GM18868 (cell line): ENCODE results near the gene PINLYP.

Experiments used
- ATAC-seq: cut with Tn5 transposase; IDR thresholded peaks from one replicate; pipeline ENCODE4 v1.9.1; 2021; ENCODE audit warnings: mild to moderate bottlenecking, moderate library complexity; ENCODE audit not compliant: unreplicated experiment

The PINLYP gene

DNA sequence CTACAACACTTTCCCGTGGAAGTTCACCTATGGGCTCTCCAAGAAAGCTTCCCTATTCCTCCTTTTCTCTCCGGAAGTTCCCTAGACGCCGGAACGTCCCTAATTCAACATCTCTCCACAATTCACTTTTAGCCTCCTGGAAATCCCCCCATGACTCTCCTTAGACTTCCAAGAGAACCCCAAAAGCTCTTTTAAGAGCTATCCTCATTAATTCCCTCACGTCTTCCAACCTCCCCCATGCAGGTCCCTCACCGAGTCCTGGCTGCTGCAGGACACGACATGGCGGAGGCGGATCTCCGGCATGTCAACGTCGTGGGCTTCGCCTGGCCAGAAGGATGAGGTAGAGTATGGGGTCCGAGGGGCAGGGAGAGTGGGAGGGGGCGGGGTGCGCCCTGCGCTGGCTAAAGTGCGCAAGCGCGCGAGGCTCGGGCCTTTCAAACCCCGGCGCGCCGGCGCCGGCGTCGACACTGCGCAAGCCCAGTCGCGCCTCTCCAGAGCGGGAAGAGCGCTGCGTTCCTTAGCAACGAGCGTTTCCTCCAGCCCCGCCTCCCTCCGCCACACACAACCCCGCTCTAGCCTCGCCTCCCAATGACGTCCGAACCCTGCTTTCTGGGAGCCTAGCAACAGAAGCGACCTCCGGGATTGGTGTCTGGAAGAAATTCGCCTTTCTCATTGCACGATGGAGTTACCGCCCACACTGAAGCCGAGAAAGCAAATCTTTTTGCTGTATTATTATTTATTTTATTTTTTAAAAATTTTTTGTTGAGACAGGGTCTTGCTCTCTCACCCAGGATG is at the start of gene PINLYP, which contains the start of gene XRCC1:
Gene PINLYP (plus strand): TSS at position 646 of the 795 bp plus-strand sequence. CDS start 1,391 bp downstream, outside the sequence.
Gene XRCC1 (minus strand): TSS at position 372 of the 795 bp plus-strand sequence. CDS start 69 bp downstream, at position 303.
- ATAC-seq = peak; percentile 95

DNA sequence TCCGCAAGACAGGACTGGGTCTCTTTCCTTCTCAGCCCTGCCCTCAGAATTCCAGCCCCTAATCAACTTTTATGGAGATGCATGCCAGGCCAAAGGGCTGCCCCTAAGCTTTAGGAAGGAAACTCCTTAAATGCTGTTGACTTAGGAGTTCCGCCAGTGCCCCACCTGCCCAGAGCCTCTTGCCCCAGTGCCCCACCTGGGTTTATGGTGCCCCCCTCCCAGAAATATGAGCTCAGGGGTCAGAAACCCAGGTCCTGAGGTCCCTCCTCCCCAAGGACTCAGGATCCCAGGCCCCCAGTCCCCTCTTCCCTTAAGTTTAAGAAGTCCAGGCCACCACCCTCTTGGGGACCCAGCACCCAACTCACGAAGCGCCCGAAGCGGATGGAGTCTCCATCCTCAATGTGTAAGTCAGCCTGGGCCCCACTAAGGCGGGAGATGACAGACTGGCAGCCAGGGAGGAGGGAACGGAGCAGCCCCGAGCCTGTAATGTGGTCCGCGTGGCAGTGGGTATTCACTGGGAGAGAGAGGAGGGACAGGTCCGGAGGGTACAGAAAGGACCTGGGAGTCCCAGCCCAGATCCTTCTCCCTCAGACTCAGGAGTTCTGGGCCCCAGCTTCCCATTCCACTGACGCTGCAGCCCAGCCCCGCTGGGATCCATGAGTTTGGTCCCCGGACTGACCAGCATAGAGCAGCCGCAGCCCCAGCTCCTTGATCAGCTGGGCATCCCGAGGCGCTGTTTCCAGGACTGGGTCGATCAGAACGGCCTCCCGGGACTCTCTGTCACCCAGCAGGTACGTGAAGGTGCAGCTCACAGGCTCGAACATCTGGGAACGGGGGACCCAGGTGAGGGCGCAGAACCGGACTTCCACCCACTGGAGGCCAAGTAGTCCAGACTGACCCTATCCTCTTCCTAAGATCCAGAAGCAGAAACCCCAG is 49.5 kb upstream of the PINLYP start:
- ATAC-seq = no peak

DNA sequence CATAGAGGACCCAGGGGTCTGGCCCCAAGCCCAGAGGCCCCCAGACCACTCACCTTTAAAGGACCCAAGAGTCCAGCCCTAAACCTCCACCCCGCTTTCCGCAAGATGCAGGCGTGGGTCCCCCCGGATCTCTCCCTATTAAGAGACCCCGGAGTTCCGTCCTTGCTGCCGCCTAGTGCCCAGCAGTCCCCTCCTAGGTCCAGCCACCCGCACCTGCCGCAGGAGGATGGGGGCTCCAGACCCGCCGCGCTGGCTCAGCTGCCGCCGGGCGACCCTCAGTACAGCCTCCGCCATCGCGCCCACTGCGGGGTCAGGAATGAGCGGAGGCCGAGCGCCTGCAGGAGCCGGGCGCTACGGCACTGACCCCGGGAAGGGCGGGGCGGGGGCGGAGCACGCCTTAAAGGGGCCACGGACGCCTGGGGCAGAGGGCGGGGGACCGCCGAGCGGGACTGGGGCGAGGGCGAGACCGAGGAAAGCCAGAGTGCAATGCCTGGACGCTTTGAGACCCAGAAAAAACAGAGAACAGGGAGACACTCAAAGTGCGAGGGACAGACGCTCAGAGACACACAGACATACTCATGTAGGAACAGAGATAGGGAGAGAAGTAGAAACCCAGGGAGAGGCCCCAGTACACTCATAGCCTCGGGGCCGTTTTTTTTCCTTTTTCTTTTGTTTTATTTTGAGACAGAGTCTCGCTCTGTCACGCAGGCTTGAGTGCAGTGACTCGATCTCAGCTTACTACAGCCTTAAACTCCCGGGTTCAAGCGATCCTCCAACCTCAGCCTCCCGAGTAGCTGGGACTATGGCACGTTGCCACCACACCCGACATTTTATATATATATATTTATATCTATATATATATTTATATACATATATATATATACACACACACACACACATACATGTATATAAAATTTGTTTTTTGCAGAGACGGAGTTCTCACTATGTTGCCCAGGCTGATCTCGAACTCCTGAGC is 48.4 kb upstream of the PINLYP start, which contains the start of gene ETHE1:
Gene ETHE1 (minus strand): TSS at position 318 of the 976 bp plus-strand sequence. CDS start 24 bp downstream, at position 294.
- peak; percentile 64 for ATAC-seq

DNA sequence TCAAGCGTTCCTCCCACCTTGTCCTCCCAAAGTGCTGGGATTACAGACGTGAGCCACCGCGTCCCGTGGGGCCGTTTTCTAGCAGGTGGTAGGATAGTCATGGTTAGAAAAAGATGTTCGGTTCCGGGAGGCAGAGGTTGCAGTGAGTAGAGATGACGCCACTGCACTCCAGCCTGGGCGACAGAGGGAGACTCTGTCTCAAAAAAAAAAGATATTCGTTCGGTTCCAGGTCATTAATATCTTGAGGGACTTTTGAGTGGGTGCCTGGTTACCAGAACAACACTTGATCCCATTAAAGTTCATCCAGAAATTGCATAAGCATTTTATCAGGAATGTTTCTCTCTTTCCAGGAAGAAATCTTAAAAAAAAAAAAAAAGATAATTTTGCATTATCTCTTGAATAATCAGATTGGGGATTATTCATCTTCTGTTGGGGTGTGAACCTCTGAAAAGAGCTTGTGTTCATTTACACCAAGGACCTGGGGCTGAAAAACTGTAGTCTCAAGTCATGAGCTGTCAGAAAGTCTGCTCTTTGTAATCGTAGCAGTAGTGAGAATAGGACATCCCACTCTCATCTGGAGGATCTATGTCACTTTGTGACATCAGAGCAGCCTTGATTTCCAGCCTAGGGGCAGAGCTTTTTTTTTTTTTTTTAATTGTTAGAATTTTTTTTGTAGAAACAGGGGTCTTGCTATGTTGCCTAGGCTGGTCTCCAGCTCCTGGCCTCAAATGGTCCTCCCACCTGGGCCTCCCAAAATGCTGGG is 47.6 kb upstream of the PINLYP start:
- no peak for ATAC-seq

DNA sequence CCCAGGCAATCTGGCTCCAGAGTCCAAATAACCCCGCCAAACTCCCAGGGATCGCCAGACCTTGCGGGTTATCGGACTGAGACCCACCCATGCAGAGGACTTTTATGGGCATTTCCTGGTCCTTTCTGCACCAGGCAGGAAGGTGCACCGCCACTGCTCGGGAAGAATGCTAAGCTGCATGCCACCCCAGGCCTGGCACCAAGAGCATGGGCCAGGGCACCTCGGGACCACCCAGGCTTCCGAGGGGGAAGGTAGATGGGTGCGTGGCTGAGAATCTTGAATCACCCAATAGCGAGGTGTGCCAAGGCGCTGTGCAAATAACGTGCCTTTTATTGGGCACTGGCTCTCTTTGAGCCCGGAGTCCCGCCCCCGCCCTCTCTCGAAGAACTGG is 43.0 kb upstream of the PINLYP start:
- ATAC-seq = no peak

DNA sequence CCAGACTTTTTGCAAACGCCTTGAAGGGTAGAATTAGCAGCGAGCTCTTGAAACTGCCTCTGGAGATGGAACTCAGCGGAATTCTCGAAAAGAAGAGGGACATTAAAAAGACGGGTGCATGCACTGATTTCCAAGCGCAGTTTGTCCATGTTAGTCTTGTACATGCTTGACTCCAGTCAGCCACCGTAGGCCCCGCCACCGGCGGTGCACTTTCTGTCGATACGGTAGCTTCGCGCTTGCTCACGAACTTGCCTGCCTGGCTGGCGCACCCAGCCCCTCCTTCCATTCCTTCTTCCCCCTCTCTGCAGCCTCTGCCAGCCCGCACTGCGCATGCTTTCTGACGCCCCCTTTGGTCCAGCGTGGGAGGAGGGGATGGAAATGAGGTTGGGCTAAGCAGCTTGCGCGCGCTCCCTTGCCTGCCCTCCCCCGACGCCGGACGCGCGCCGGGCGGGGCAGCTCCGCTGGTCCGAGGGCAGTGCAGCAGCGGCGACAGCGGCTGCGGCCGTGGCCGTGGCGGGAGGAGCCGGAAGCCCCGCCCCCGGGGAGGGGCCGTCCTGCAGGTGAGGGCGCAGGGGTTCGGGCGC is 42.5 kb upstream of the PINLYP start, which contains the start of gene ZNF575:
Gene ZNF575 (plus strand): TSS at position 227 of the 584 bp plus-strand sequence. CDS start 1,235 bp downstream, outside the sequence.
- ATAC-seq = peak; percentile 55

DNA sequence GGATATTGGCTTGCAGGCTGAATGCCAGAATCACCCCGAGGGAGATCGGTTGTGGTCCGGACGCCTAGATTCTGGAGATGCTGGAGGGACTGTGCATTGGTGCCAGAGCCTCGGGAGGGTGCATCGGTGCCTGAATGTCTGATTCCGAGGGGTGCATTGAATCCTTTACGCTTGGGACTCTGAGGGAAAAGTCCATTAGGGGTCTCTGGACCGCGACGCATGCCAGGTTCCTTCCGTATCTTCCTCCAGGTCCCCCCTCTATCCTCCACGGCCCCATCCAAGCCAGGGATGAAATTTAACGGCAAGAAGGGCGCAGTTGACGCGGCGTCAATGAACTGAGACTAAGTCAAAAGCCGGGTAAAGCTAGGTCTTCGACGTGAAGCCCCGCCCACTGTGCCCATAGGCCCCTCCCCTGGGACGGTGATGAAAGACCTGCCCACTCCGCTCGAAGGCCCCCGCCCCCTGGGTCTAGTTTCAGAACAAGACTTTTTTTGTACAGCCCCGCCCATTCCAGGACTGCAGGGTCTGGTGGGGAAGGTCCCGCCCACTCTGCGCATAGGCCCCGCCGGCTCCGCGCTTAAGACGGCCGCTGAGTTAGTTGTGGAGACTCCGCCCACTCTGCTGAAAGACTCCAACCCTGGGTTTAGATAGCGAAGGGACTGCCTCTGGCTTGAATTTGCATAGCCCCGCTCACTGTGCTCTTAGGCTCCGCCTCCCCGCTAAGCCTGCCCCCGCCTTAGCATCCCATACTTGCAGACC is 41.9 kb upstream of the PINLYP start:
- peak; percentile 58 for ATAC-seq

DNA sequence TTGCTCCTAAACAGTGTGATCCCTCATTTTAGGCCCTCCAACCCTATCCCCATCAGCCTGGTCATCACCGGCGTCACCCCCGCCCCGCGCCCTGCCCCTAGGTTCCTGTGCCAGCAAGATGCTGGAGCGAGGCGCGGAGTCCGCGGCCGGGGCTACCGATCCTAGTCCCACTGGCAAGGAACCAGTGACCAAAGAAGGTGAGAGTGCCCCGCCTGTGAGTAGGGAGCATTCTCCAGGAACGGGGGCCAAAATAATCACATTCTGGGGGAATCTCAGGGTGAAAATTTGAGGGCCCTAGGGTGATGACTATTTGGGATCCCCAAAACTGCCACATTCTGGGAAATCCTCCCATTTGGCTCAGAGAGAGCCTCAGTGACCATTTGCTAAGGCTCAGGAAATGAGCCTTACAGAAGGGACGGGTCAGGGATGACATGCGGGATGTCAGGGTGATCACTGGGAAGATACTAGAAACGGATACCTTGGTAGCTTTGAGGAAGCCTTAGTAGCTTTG is 41.2 kb upstream of the PINLYP start:
- no peak for ATAC-seq

DNA sequence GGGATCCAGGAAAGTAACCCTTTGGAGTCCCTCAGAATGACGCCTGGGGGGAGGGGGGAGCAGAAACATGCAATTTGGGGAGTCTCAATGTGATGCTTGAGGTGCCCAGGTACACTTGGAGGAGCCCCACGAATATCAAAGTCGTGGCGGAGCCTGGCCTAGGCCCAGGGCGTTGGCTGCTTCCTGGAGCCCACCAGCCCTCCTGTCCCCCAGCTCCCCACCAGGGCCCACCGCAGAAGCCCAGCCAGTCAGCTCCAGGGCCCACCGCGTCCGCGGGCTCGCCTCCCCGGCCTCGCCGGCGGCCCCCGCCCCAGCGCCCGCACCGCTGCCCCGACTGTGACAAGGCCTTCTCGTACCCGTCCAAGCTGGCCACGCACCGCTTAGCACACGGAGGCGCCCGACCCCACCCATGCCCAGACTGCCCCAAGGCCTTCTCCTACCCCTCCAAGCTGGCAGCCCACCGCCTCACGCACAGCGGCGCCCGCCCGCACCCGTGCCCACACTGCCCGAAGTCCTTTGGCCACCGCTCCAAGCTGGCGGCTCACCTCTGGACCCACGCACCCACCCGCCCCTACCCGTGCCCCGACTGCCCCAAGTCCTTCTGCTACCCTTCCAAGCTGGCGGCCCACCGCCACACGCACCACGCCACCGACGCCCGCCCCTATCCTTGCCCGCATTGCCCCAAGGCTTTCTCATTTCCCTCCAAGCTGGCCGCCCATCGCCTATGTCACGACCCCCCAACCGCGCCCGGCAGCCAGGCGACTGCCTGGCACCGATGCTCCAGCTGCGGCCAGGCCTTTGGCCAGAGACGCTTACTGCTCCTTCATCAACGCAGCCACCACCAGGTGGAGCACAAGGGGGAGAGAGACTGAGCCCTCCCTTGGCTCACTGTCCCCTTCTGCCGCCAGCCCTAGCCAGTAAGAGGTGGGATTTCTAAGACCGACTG is 40.5 kb upstream of the PINLYP start:
- ATAC-seq = no peak

DNA sequence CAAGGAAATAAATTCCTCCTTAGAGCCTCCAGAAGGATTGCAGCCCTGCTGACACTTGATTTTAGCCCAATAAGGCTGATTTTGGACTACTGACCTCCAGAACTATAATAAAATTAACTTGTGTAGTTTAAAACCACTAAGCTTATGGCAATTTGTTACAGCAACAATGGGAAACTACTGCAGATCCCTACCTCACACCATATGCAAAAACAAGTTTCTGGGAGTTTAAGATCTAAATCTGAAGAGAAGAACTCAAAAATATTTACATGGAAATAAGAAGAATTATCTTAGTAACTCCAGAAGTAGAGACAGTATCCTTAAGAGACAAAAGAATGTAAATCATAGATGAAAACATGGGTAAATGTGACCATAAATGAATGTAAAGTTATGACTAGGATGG is 36.7 kb upstream of the PINLYP start:
- ATAC-seq = no peak

DNA sequence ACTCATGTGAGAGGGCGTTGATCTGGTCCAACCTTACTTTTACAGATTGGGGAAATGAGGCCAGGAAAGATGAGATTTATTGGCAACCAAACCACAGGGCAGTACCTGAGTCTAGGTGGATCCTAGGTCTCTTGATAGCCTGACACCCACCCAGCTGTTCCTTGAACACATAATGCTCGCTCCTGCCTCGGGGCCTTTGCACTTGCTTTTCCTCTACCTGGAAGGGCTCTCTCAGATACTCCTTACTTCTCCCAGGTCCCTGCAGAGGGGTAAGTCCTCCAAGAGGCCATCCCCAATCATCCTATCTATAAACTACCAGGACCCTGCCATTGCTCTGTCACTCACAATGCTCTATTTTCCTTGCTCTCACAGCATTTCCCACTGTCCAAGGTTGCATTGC is 35.2 kb upstream of the PINLYP start:
- ATAC-seq = no peak

DNA sequence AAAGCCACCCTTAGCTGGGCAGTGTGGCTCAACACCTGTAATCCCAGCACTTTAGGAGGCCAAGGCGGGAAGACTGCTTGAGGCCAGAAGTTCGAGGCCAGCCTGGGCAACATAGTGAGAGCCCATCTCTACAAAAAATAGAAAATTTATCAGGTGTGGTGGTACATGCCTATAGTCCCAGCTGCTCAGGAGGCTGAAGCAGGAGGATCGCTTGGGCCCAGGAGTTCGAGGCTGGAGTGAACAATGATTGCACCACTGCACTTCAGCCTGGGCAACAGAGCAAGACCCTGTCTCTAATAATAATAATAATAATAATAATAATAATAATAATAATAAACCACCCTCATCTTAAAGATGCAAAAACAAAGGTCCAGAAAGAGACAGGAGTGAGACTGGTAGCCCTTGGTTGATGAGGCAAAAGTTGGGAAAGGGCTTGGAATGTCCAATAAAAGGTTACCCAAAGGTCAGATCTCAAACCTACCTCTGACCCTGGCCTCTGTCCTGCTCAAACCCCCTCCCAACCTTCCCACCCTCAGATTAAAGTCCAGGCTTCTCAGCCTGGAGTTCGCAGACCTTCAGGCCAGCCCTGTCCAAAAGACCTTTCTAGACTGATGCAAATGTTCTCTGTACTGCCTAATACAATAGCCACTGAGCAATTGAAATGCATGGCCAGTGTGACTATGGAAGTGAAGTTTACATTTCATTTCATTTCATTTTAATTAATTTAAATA is 33.5 kb upstream of the PINLYP start:
- ATAC-seq = no peak

DNA sequence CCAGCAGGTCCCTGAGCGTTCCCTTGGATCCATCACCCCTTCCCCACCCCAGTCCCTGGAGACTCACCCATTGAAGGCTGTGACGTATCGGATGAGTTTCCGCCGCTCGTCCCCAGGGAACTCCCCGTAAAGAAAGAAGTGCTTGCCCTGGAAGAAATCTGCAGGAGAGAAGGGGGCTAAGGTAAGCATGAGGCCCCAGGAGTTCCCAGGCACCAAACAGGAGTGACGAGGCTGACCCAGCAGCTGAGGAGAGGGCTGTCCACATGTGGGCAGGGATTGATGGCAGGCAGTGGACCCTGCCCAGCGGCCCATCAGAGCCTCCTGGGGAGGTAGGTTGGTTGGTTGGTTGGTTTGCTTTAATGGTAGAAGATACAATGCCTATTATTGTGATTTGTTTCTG is 31.5 kb upstream of the PINLYP start:
- ATAC-seq = no peak

DNA sequence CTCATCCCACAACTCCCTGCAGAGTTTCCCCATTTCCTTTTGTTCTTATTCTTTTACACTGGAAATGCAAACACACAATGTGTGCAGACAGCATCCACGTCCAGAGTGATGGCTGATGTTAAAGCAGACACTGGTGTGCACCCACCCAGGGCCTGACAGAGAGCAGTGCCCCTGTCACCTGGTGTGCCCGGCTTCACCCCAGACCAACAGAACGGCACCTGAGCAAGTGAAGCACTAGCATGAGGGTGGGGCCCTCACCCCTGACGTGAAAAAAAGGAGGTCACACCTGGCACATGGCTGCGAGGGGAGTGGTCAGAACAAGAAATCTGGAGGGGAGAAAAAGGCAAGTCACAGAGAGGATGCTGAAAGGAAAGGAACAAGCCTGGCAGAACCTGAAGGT is 30.3 kb upstream of the PINLYP start:
- ATAC-seq = no peak

DNA sequence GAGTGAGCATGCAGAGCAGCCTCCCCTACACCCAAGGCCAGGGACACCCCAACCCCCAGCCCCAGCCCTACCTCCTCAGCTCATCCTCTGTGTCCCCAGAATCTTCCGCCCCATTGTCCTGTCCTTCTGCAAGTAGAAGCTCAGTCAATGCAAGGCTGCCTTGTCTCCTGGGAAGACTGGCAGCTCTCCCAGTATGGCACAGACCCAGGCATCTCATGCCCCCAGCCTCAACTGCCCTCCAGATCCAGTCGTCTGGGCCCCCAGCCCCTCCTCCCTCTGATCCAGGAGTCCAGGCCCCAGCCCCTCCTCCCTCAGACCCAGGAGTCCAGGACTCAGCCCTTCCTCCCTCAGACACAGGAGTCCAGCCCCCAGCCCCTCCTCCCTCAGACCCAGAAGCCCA is 29.6 kb upstream of the PINLYP start:
- ATAC-seq = no peak

DNA sequence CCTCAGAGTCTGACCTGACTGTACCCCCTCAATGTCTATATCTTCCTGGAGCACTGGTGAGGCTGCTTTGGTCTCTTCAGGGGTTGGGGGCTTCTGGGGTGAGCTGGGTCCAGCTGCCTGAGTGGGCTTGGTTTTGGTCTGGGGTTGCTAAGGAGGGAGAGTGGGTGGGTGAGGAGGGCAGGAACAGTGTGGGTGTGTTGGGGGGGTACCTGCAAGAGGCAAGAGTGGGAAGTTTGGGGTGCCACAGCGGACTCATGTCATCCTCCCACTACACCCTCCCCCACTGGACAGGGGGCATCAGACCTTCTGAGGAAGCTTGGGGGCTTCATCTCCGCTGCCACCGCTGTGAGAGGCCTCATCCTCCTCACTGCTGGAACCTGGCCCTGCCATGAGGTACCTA is 29.0 kb upstream of the PINLYP start:
- ATAC-seq = no peak
